Activated CD4-positive, alpha-beta T cell treated with anti-CD3 and anti-CD28 coated beads, Interleukin-2, amount 50 U/mL, for 4 hours (primary cell): ENCODE measurements around the gene NUB1.

Experiments
- DNase-seq, 2 experiments: peaks; one replicate each; pipeline ENCODE4 v3.0.0-alpha.2; 2020

Gene NUB1

DNA sequence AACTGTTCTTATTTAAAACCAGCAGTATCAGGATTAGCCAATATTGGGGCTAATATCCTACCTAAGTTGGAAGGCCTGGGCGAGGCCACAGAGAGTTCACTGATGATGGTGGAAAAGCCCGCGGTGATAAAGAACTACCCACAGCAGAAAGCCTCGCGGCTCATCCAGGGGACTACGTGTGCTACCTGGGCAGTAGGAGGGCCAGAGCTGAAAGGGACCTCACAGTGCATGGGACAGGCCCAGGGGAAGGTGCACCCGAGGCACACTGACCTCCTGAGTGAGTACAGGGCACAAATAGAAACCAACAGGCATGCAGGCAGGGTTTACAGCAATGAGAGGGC lies 66.9 kb downstream of the NUB1 start:
- DNase-seq = no peak

DNA sequence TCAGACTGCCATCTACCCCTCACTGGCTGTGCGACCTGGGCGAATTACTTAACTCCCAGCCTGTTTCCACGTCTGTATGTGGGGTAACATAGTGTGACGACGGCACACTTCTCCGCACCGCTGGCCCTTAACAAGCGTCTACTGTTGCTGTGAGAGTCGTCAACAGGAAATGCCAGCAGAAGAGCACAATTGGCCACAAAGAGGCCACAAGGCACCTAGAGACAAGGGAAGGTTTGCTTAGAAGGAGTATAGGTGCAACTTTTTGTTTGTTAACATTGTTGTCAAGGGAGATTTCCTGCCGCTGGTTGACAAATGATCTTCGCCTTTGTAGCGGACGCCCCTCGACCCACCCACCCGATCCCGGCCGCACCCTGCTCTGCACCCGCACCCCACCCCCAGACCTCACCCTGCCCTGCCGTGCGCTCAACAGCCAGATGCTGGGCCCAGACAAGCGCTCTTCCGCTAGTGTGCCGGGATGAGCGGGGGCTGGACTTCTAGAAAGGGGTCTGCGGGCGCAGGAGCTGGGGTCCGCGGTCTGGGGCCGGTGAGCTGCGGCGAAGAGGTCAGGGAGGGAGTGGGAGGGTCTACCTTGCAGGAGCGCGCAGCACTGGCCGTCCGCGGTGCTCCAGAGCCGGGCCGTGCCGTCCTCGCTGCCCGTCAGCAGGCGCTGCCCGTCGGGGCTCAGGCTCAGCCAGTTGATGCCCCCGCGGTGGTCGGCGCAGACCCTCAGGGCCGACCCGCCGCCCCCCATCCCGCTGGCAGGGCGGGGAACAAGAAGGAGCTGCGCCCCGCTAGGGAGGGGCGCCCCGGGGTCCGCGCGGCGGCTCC lies 67.4 kb downstream of the NUB1 start:
- peak; percentile 22 to 25 for DNase-seq

DNA sequence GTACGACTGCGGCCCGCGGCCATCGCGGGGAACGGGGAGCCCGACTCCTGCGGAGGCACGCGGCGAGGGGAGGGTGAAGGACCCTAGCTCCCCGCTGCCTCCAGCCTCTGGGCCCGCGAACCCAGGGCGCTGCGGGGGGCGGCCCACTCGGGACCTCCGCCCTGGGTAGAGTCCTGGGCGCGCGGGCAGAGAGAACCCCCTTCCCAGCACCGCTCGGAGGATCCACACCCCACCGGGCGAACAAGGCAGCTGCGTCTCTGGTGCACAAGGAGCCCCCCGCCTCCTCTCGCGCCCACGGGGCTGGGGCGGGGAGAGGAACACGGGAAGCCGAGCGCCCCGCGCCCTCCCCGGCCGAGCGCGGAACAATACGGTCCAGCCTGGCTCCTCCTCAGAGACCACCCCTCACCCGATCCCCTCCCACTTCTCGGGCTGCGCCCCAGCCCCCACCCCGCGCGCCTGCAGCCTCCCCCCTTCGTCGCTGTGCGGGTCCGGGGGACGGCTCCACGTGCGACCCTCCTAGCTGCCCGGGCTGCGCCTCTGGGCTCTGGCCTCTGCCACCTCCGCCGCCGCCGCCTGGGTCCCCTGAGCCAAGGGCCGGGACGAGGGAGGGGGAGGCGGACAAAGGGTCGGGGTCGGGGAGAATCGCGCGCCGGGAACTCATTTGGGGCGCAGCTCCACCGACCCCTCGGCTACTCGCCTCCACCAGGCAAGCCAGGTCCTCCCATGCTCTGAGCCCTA lies 68.2 kb downstream of the NUB1 start, which contains the start of gene WDR86:
Gene WDR86, minus strand, starts transcription at position 372 of the 738 bp plus-strand sequence. CDS start 449 bp downstream, outside the sequence.
- DNase-seq = no peak

DNA sequence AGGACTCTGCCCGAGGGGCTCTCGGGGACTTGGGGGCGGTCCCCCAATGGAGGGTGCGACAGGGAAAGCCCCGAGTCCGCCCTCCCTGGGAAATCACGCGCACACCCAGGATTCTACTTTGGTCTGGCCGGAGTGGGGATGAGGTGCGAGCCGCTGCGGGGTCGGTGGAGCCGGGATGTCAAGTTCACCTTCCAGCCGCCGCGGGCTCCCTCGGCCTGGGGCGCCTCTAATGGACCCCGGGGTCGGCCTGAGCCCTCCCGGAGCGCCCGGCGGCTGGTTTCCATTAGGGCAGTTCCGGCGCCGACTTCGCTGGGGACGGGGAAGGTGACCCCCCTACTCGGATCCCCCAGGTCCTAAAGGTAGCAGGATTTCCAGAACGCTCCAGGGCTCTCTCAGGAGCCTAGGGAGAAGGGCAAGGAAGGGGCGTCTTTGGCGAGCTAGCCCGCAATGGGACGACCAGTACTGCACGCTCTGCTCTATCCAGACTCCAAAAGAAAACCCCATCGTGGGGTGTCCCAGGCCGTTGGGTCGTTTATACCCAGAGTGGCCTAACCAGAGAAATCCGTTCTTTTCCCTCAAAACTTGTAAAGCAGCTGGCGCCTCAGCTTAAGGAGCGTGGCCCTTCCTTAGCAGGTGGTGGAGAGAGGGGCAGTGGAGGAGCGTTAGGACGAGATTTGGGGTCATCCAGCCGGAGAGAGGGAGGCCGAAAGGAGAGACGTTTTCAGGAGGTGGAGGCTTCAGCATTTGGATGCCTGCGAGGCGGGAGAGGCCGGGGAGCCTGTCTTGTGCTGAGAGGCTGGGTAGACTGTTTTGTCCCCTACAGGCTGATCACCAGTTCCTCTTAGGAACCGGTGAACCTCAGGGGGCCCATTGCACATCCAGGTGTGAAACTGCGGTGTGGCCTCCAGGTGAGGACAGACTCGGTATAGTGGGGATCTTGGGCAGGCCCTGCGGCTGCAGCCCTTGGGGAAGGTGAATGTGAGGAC lies 69.1 kb downstream of the NUB1 start:
- DNase-seq = no peak

DNA sequence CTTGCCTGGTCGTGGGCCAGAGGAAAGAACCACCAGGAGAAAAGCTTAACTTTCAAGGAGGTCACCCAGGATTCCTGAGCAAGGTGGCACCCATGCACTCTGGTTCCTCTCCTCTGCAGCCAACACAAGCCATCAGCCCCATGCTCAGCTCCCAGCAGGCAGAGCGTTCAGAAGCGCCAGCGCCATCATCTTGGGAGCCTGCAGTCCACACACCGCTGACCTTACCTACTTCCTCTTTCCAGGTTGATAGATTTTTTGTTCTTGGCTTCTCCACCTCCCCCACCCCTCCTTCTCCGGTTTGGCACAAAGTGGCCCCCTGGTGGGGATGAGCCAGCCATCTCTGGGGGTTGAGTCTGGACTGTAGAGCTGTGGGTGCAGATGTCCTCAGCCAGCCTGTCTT lies 69.9 kb downstream of the NUB1 start:
- DNase-seq = no peak

DNA sequence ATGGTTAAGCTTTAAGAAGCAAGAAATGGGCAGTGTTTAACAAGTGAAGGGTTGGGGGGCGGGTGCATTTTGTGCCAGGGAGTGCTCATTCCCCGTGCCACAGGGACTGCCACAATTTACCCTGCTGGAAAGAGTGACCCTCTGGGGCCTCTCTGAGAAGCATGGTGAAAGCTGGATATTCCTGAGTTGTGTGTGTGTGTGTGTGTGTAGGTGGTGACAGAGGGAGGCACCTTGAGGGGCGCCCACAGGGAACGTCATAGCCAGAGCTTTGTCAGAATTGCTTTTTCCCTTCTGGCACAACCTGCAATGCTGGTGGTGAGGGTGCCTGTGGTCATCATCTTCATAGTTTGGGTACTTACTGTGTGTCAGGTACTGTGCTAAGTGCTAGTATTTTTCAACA lies 70.7 kb downstream of the NUB1 start:
- no peak for DNase-seq

DNA sequence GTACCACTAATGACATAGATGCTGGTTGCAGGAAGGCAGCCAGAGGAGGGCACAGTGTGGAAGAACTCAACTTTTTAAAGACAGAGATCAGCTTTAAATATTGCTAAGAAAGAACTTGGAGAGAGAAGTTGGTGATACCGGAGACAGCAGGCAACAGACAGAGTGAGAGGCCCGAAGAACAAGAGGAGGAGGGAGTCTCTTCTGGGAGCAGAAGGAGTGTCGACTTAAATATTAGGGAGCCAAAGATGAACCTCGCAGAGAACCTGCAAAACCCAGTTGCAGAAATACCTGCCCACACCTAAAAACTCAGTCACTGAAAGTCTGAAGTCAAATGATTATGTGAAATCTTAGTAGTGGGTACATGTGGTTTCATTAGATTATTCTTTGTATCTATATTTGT lies 71.6 kb downstream of the NUB1 start:
- no peak for DNase-seq

DNA sequence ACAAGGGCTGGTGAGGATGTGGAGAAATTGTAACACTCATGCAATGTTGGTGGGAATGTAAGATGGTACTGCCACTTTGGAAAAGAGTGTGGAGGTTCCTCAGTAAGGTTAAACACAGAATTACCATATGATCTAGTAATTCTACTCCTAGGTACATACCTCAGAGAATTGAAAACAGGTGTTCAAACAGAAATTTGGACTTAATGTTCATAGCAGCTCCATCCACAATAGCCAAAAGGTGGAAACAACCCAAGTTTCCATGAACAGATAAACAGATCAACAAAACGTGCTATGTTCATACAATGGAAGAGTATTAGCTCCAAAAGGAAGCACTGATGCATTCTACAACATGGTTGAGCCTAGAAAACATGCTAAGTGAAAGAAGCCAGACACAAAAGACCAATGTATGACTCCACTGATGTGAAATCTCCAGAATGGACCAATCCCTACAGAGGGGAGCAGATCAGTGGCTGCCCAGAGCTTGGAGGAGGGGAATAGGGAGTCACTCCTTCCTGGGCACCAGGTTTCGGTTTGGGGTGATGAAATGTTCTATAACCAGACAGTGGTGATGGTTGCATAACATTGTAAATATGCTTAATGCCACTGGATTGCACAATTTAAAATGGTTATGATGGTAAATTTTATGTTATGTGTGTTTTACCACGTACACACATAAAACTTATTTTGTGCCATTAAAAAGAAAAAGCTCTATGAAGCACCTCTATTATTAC lies 73.9 kb downstream of the NUB1 start:
- DNase-seq = no peak

DNA sequence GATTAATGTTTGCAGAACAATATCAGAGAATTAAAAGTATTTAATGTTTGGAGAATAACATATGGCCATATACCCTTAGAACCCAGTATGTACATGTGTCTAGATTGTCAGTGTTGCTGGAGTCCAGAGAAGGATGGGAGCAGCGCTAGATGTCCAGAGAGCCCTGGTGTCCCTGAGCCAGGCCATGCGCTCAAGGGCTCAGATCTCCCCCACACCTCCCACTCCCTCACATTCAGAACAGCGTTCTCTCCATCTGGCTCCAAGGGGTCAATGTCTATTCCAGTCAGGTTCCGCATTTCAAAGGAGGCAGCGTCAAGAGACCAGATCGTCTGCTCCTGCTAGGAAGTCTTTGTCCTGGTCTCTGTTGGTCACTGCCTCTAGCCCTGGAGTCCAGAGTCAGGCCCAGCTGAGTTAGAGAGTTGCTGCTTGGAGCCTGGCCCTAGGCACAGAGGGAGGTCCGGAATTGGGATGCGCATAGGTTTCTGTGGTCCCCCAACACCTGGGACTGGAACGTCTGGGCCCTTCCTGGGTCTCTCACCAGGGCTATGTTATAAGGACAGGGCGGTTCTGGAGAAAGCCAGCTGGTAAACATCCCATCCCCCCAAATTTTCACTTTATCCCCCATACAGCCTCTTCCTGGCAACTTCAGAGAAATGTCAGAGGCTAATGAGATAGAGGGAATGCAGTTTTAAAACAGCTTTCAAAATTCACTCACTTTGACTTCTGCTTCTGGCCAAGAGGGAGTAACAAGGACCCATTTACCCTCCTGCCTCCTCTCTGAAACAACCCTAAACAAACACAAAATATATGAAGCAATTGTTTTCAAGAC lies 74.7 kb downstream of the NUB1 start:
- DNase-seq = no peak

DNA sequence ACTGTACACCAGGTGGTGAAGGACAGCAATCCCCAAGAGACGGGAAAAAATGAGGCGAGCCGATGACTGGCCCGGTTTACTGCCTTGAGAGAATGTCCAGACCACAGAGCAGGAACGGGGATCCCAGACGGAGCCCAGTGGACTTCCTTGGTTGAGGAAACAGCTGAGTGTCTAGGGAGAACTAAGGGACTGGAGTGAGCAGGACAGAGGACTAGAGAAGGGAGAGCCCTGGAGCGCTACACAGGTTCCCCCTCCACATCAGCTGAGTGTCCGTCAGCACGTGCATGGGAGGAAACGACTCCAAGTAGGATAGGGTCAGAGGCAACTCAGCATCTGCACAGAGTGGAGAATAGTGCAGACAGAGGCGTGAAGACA lies 75.3 kb downstream of the NUB1 start:
- DNase-seq = no peak

DNA sequence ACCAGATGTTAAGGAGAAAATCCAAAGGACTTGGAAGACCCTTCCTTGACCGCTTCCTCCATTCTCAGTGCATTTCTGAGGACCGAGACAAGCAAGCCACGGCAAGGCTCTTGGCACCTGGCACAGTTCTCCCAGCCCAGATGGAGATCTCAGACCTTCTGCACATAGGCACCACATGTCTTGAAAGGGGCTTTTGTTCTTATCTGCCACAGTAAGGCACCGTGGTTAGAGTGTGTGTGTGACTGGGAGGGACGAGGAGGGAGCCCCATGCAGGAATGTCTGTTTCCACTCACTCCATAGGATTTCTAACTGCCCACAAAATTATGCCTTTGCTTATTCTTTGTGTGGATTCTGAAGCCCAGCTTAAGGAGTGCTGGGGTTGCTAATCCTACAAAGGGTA lies 78.5 kb downstream of the NUB1 start:
- no peak for DNase-seq

DNA sequence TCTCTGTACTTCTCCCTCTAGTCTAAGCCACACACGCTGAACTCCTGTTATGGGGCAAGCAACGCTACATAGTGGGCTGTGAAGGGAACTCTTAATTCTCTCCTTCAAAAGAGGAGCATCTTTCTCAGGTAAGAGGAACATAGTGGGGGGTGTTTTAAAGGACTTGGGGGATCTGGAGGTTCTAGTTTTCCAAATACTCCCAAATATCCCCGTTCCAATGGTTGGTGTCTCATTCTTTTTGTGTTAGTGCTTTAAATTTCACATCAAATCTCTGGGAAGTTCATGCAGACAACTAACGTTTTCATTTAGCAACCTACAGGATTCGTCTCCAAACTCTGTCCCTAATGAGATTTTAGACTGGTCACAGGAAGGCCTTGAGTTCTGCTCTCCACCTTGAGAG lies 80.6 kb downstream of the NUB1 start:
- DNase-seq = no peak

DNA sequence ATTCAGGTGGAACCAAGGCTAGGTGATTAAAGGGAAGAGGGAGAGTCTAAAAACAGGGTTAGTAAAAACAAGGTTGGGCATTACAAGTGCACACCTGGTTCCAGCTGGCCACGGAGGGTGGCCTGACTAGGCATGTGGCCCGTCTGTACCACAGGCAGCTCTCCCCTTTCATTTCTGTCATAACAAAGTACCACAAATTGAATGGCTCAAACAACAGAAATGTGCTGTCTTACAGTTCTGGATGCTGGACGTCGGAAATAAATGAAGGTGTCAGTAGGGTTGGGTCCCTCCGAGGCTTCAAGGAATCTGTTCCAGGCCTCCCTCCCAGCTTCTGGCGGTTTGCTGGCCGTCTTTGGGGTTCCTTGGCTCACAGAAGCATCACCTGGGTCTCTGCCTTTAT lies 81.6 kb downstream of the NUB1 start:
- no peak for DNase-seq

DNA sequence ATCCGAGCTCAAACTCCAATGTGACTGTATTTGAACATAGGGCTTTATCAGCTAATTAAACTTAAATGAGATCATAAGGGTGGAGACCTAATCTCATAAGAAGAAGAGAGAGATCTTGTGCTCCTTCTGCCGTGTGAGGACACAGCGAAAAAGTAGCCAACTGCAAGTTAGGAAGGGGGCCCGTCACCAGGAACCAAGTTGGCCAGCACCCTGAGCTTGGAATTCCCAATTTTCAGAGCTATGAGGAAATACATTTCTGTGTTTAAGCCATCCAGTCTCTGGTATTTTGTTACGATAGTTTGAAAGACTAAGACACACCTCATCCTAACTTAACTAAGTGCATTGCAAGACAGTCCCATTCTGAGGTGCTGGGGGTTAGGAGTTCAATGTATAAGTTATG lies 82.3 kb downstream of the NUB1 start:
- DNase-seq = no peak

DNA sequence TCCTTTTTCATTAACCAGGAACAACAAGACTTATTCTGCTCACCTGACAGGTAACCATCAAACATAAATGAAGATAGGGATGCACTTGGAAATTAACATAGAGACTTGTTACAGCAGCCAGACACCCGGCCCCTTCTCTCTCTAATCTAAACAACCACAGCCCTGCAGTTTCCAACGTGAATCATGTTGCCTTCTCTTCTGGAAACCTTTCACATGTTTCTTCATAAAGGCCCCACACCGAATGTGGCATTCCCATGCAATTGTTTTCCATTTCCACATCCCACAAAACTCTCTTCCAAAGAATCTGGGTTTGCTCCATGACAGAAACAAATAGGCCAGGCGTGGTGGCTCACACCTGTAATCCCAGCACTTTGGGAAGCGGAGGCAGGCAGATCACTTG lies 83.2 kb downstream of the NUB1 start:
- no peak for DNase-seq

DNA sequence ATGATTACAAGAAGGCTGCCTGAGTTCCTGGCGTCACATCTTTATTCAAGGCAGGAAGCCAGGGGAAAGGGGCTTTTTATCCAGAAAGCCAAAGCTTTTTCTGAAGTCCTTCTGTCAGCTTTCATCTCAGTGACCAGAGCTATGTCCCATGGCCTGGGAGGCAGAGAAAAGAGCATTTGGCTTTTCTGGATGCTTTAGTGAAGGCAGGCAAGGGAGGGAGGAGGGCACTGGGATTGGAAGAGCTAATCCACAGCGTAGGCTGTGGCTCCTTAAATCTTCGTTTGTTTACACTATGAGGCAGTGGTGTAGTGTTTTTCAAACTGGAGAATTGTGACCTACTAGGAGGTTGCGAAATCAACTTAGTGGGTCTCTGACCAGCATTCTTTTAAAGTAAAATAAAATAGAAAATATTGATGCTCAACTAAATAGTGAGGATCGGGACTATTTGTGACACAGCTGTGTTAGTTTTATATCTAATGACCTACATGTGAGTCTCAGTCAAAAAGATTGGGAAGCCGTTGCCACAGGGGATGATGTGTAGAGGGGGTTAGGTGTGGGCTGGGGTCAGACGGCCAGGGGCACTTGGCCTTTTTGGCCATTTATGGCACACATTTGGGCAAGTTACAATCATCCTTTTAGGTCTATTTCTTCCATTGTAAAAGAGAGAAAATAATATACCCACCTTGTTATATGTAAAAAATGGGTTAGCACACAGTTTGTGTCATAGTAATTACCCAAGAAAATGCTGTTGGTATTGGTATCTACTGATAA lies 84.2 kb downstream of the NUB1 start:
- DNase-seq = no peak

DNA sequence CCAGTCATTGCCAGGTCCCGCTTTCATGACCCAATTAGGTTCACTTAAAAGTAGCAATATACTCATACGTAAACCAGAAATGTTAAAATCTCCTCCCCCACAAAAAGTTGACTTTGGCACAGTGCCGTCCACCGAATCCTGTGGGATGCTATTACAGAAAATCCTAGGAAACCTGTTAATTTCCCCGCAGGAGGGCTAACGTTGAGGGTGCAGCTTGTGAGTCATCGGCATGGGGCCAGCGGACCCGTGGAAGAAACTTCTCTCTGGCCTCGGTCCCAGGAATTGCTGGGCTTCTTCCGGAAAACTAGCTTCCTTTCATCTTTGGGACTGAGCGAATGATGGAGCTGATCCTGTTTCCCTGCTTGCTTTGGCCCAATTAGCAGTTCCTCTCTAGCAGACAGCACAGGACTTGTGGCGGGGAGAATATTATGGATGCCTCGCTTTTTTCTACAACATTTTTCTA lies 84.9 kb downstream of the NUB1 start:
- no peak for DNase-seq

DNA sequence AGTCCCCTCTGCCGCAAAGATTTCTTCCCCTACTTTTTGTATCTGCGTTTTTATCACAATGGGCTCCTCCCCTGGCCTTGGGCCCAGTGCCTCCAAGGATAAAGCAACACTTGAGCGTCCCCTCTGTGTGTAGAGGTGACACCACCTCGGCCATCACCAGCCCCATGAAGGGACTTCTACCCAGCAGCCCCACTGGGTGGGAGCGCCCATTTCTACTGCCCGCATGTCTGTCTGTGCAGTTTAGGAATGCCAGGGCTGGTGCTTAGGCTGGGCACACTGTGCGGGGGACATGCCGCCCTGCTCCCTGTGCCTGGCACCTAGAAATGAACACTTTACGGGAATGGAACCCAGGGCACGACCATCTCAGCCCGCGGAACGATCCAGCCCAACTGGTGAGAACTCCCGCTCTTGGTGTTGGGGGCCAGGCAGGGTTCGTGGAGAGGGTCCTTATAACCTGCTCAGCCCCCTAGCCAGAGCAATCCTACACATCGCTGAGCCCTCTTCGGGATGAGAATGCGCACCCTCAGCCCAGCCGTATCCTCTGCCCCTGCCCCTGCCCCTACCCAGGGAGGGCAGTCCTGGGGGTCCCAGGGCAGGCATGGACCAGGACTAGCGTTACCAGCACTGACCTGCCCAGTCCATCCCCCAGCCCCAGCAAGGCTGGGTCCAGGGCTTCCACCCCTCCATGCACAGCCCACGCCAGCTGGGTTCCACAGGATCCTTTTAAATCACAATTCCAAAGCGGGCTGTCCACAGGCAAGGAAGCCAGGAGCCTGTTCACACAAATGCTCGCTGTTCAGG lies 85.5 kb downstream of the NUB1 start:
- DNase-seq = no peak

DNA sequence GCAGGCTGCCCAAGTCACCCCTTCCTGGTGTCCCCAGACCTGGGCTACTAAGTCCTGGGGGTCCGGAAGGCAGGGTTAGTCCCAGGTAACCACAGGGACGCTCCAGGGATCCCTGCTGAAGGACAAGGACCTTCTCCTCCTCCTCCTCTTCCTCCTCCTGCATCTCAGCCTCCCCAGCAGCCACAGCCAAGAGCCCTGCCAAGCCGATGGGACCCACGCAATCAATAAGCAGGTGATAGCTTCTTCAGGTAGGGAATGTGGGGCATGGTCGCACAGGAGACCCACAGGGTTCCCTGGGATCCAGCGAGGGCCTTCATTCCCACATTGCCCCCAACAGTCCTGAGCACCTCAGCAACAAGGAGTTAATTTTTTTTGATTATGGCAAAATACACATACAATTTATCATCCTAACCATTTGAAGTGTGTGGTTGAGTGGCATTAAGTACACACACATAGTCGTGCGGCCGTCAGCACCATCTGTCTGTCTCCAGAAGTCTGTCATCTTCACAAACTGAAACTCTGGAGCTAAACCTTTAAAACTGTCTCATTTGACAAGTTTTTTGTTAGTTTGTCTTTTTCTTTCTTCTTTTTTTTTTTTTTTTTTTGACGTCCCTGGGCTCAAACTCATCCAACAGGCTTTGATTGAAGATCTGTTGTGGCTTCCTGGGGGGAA lies 86.2 kb downstream of the NUB1 start:
- no peak for DNase-seq
